Neural cell (in vitro differentiated cells): Measurements from ENCODE around the gene TSSC4.

Source experiments
- EP300 ChIP-seq: fragments of 450-650 bp; conservative IDR thresholded peaks from 2 replicates; pipeline ENCODE4 v1.6.1; 2014; ENCODE audit warnings: antibody characterized with exemption, mild to moderate bottlenecking, moderate library complexity; ENCODE audit not compliant: poor library complexity, severe bottlenecking
- EZH2 ChIP-seq: fragments of 200-600, 300-800 bp; shearing (Covaris generic), sonication (generic); IDR thresholded peaks from 2 replicates; pipeline ENCODE4 v1.6.1; 2014; ENCODE audit warnings: antibody characterized with exemption, low read length, borderline replicate concordance, mild to moderate bottlenecking; ENCODE audit not compliant: insufficient read depth, poor library complexity, severe bottlenecking
- POLR2AphosphoS5 ChIP-seq: IDR thresholded peaks from 2 replicates; pipeline ENCODE4 v1.6.1; 2012
- SMC3 ChIP-seq: fragments of 450-650 bp; conservative IDR thresholded peaks from 2 replicates; pipeline ENCODE4 v1.6.1; 2014; ENCODE audit warnings: antibody characterized with exemption, mild to moderate bottlenecking, moderate library complexity; ENCODE audit not compliant: poor library complexity
- TAF1 ChIP-seq: IDR thresholded peaks from 2 replicates; pipeline ENCODE4 v1.6.1; 2012; ENCODE audit warnings: low read depth
- TF ChIP-seq, protein P1 (sequence below): fragments of 450-650 bp; IDR thresholded peaks from 2 replicates; pipeline ENCODE4 v1.5.1; 2014; ENCODE audit warnings: antibody characterized with exemption, mild to moderate bottlenecking, moderate library complexity; ENCODE audit not compliant: poor library complexity, severe bottlenecking

- TF ChIP-seq SMC3: no peak
- TF ChIP-seq, protein P1, sequence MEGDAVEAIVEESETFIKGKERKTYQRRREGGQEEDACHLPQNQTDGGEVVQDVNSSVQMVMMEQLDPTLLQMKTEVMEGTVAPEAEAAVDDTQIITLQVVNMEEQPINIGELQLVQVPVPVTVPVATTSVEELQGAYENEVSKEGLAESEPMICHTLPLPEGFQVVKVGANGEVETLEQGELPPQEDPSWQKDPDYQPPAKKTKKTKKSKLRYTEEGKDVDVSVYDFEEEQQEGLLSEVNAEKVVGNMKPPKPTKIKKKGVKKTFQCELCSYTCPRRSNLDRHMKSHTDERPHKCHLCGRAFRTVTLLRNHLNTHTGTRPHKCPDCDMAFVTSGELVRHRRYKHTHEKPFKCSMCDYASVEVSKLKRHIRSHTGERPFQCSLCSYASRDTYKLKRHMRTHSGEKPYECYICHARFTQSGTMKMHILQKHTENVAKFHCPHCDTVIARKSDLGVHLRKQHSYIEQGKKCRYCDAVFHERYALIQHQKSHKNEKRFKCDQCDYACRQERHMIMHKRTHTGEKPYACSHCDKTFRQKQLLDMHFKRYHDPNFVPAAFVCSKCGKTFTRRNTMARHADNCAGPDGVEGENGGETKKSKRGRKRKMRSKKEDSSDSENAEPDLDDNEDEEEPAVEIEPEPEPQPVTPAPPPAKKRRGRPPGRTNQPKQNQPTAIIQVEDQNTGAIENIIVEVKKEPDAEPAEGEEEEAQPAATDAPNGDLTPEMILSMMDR: no peak
- TF ChIP-seq EZH2: no peak
- no peak for TF ChIP-seq POLR2AphosphoS5
- TF ChIP-seq EP300: no peak
- no peak for TF ChIP-seq TAF1
These were observed 32.2 kb upstream of the TSSC4 start for GRCh38 chr11:2368178-2368850.
